GM12874 (cell line): ENCODE results near the gene PP2D1.

Experiments
- CTCF ChIP-seq: IDR thresholded peaks from 2 replicates; pipeline ENCODE4 v1.5.1; 2011; ENCODE audit warnings: low read depth, mild to moderate bottlenecking, control low read depth, low read length, moderate library complexity; ENCODE audit not compliant: insufficient read depth

PP2D1 gene

GRCh38 chr3:19970327-19970726 is 41.7 kb downstream of the PP2D1 start:
- no peak for TF ChIP-seq CTCF

GRCh38 chr3:19967812-19968211 is 44.3 kb downstream of the PP2D1 start:
- no peak for TF ChIP-seq CTCF

- no peak for TF ChIP-seq CTCF
Observed at GRCh38 chr3:19967208-19967607, 44.9 kb downstream of the PP2D1 start.

GRCh38 chr3:19961960-19962359 is 50.1 kb downstream of the PP2D1 start:
- TF ChIP-seq CTCF, result no peak

GRCh38 chr3:19960696-19961095 is 51.4 kb downstream of the PP2D1 start:
- TF ChIP-seq CTCF, result no peak

GRCh38 chr3:19959505-19959904 is 52.6 kb downstream of the PP2D1 start:
- no peak for TF ChIP-seq CTCF

- no peak for TF ChIP-seq CTCF
Observed at GRCh38 chr3:19954676-19955075, 57.4 kb downstream of the PP2D1 start.

- no peak for TF ChIP-seq CTCF
Observed at GRCh38 chr3:19950316-19950715, 61.7 kb downstream of the PP2D1 start.
